HCT116 (cell line): ENCODE data around the gene MATK. TPM values are rescaled to one million over a fixed set of nuclear protein-coding genes. Genes with fewer than 3 reads are reported as not detected.

Experiments
- total RNA-seq: library from RNA; stranded (reverse); gene quantifications from one replicate; pipeline ENCODE4 v1.2.1, GENCODE V29; 2021; ENCODE audit not compliant: unreplicated experiment

Gene MATK
- total RNA-seq, 1 experiment from 2014 or later, result not detected

Other genes starting within 250 kb of the MATK start
- 1.2 TPM for gene TEKTIP1, start 247.2 kb downstream of the MATK start, total RNA-seq
- 131 TPM for gene MFSD12, start 228.8 kb downstream of the MATK start, total RNA-seq
- 186 TPM for gene HMG20B, start 213.4 kb downstream of the MATK start, total RNA-seq
- gene GIPC3, start 200.9 kb downstream of the MATK start, total RNA-seq, result not detected
- 2.3 TPM for gene TBXA2R, start 179.5 kb downstream of the MATK start, total RNA-seq
- gene CACTIN, start 159.6 kb downstream of the MATK start, total RNA-seq, result 33.2 TPM
- 26.9 TPM for gene PIP5K1C, start 85.9 kb downstream of the MATK start, total RNA-seq
- 69.6 TPM for gene TJP3, start 78.0 kb downstream of the MATK start, total RNA-seq
- 29.5 TPM for gene APBA3, start 24.7 kb downstream of the MATK start, total RNA-seq
- gene MRPL54, start 23.7 kb downstream of the MATK start, total RNA-seq, result 67.1 TPM
- gene RAX2, start 14.2 kb downstream of the MATK start, total RNA-seq, result not detected
- gene ZFR2, start 82.7 kb upstream of the MATK start, total RNA-seq, result 0.34 TPM
- gene ATCAY, start 94.3 kb upstream of the MATK start, total RNA-seq, result not detected
- gene NMRK2, start 146.7 kb upstream of the MATK start, total RNA-seq, result not detected
- 54.8 TPM for gene DAPK3, start 184.7 kb upstream of the MATK start, total RNA-seq
- gene EEF2, start 199.1 kb upstream of the MATK start, total RNA-seq, result 3,796 TPM
- 28.4 TPM for gene PIAS4, start 221.4 kb upstream of the MATK start, total RNA-seq